Panc1 (cell line): ENCODE results near the gene NCOR2.

Source experiments
- CTCF ChIP-seq: fragments of 450-650 bp; IDR thresholded peaks from 2 replicates; pipeline ENCODE4 v1.5.1; 2017; ENCODE audit warnings: mild to moderate bottlenecking
- POLR2AphosphoS5 ChIP-seq: IDR thresholded peaks from 2 replicates; pipeline ENCODE4 v1.6.1; 2012; ENCODE audit warnings: mild to moderate bottlenecking, low read depth, low read length, moderate library complexity
- REST ChIP-seq, 2 experiments: IDR thresholded peaks; 2 replicates each; pipeline ENCODE4 v1.6.1; 2011 to 2012; ENCODE audit warnings: low read depth in 2 of 2, control low read depth in 1 of 2, low read length in 1 of 2, mild to moderate bottlenecking in 1 of 2, moderate library complexity in 1 of 2; ENCODE audit not compliant: insufficient read depth in 1 of 2
- SIN3A ChIP-seq: IDR thresholded peaks from 2 replicates; pipeline ENCODE4 v1.6.1; 2012; ENCODE audit warnings: low read depth, mild to moderate bottlenecking, low read length, moderate library complexity, borderline replicate concordance; ENCODE audit not compliant: insufficient read depth

- TF ChIP-seq CTCF (no peak), POLR2AphosphoS5 (no peak), REST (IDR thresholded peaks at IDR 0.05; ENCODE audit: insufficient read depth in 1 of 2, low read depth in 2 of 2, low read length in 1 of 2) (no peak), SIN3A (no peak)
Observed at GRCh38 chr12:124609041-124609989, 41.9 kb upstream of the NCOR2 start.
